GM12878 (cell line): ENCODE measurements around the gene ACER3.

Experiments
- EZH2 ChIP-seq: IDR thresholded peaks from 2 replicates; pipeline ENCODE4 v1.6.1; 2012; ENCODE audit warnings: low read depth, mild to moderate bottlenecking, control low read depth, inconsistent platforms, low read length, borderline replicate concordance; ENCODE audit not compliant: control insufficient read depth
- POLR2AphosphoS5 ChIP-seq: IDR thresholded peaks from 2 replicates; pipeline ENCODE4 v1.6.1; 2011; ENCODE audit warnings: mild to moderate bottlenecking, low read length, inconsistent platforms
- ZNF274 ChIP-seq: IDR thresholded peaks from one replicate; pipeline ENCODE4 v1.8.0; 2011; ENCODE audit not compliant: insufficient read length, insufficient read depth

DNA sequence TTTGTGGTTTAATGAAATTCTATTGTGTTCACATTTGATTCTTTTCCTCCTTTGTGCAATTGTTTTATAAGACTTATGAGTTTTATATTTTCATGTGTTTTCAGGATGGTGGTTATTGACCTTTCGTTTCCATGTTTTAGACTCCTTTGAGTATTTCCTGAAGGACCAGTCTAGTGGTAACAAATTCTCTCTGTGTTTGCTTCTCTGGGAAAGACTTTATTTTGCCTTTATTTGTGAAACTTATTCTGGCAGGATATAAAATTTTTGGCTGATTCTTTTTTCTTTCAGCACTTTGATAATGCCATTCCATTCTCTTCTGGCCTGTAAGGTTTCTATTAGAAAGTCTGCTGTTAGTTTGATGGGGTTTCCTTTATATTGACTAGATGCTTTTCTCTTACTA, 83.5 kb downstream of the ACER3 start:
- TF ChIP-seq EZH2 = no peak
- no peak for TF ChIP-seq POLR2AphosphoS5
- TF ChIP-seq ZNF274 = no peak
